HG03097 (cell line): ENCODE data around the gene ADCY2.

ENCODE experiments used
- ATAC-seq: cut with Tn5 transposase; IDR thresholded peaks from one replicate; pipeline ENCODE4 v1.9.1; 2021; ENCODE audit not compliant: unreplicated experiment, low FRiP score

The ADCY2 gene

GRCh38 chr5:7435503-7435902 is 39.6 kb downstream of the ADCY2 start:
- ATAC-seq = no peak

GRCh38 chr5:7436521-7436920 is 40.6 kb downstream of the ADCY2 start:
- ATAC-seq = no peak

- ATAC-seq = no peak
These were observed 41.9 kb downstream of the ADCY2 start for GRCh38 chr5:7437836-7438235.

GRCh38 chr5:7445068-7445467 is 49.1 kb downstream of the ADCY2 start:
- ATAC-seq = no peak

- ATAC-seq = no peak
These were observed 49.9 kb downstream of the ADCY2 start for GRCh38 chr5:7445831-7446230.

GRCh38 chr5:7446913-7447312 is 51.0 kb downstream of the ADCY2 start:
- no peak for ATAC-seq

GRCh38 chr5:7453947-7454346 is 58.0 kb downstream of the ADCY2 start:
- no peak for ATAC-seq

GRCh38 chr5:7456206-7456605 is 60.3 kb downstream of the ADCY2 start:
- no peak for ATAC-seq

- ATAC-seq = no peak
These were observed 65.4 kb downstream of the ADCY2 start for GRCh38 chr5:7461371-7461770.

GRCh38 chr5:7462758-7463157 is 66.8 kb downstream of the ADCY2 start:
- ATAC-seq = no peak

- no peak for ATAC-seq
These were observed 68.2 kb downstream of the ADCY2 start for GRCh38 chr5:7464182-7464581.

- ATAC-seq = no peak
These were observed 71.2 kb downstream of the ADCY2 start for GRCh38 chr5:7467179-7467578.

- ATAC-seq = no peak
These were observed 72.8 kb downstream of the ADCY2 start for GRCh38 chr5:7468742-7469141.

GRCh38 chr5:7471710-7472109 is 75.8 kb downstream of the ADCY2 start:
- no peak for ATAC-seq

GRCh38 chr5:7473115-7473514 is 77.2 kb downstream of the ADCY2 start:
- no peak for ATAC-seq

GRCh38 chr5:7473668-7474215 is 77.8 kb downstream of the ADCY2 start:
- ATAC-seq = no peak

- no peak for ATAC-seq
These were observed 79.0 kb downstream of the ADCY2 start for GRCh38 chr5:7474821-7475403.

GRCh38 chr5:7478459-7478858 is 82.5 kb downstream of the ADCY2 start:
- no peak for ATAC-seq

- ATAC-seq = no peak
These were observed 92.8 kb downstream of the ADCY2 start for GRCh38 chr5:7488734-7489133.

GRCh38 chr5:7492371-7492770 is 96.4 kb downstream of the ADCY2 start:
- ATAC-seq = no peak

GRCh38 chr5:7493081-7493480 is 97.1 kb downstream of the ADCY2 start:
- ATAC-seq = no peak

- ATAC-seq = no peak
These were observed 97.7 kb downstream of the ADCY2 start for GRCh38 chr5:7493622-7494021.
